Naive thymus-derived CD8-positive, alpha-beta T cell (primary cell): ENCODE data around the gene IL4I1. TPM values are rescaled to one million over a fixed set of nuclear protein-coding genes. Genes with fewer than 3 reads are reported as not detected.
A peak's percentile ranks its signal among the peaks of the same experiment; 100 is the strongest.

ENCODE experiments used
- ATAC-seq, 2 donors: fragments of 150-1000 bp; cut with Tn5 transposase in 1 of 2; sonication (Bioruptor Pico), chemical (Tn5 transposase) in 1 of 2; 1 replicate in 1 of 2; 2 replicates in 1 of 2; pipeline ENCODE4 v1.10.0; 2021; ENCODE audit warnings: mild to moderate bottlenecking in 2 of 2, moderate library complexity in 2 of 2
- POLR2A ChIA-PET: fragments of 350-600 bp; sonication (Branson Sonifier 250); formaldehyde crosslinking; loops from one replicate; lab custom pipeline; 2021; ENCODE audit warnings: antibody characterized with exemption; lab: Charles Lee
- DNase-seq, 10 donors: peaks; one replicate each; pipeline versions ENCODE4 v3.0.0 to v3.0.0-alpha.2; 2020 to 2022
- H3K27ac Mint-ChIP-seq, 10 donors: one replicate each; pipeline ENCODE4 v1.8.0; 2020 to 2022; ENCODE audit warnings: mild to moderate bottlenecking in 10 of 10, mixed read lengths in 10 of 10, moderate library complexity in 4 of 10, inconsistent platforms in 1 of 10
- H3K27me3 Mint-ChIP-seq, 5 donors: one replicate each; pipeline ENCODE4 v1.8.0; 2021 to 2022; ENCODE audit warnings: mixed read lengths in 5 of 5
- H3K36me3 Mint-ChIP-seq, 3 donors: one replicate each; pipeline ENCODE4 v1.8.0; 2020 to 2022; ENCODE audit warnings: mixed read lengths in 3 of 3, mild to moderate bottlenecking in 2 of 3, inconsistent platforms in 1 of 3
- H3K4me1 Mint-ChIP-seq, 4 donors: one replicate each; pipeline ENCODE4 v1.8.0; 2021 to 2022; ENCODE audit warnings: mixed read lengths in 4 of 4
- H3K4me3 Mint-ChIP-seq, 10 donors: one replicate each; pipeline ENCODE4 v1.8.0; 2020 to 2022; ENCODE audit warnings: mild to moderate bottlenecking in 10 of 10, mixed read lengths in 10 of 10, moderate library complexity in 6 of 10, inconsistent platforms in 1 of 10
- H3K9me3 Mint-ChIP-seq, 9 donors: one replicate each; pipeline ENCODE4 v1.8.0; 2020 to 2022; ENCODE audit warnings: mixed read lengths in 9 of 9, mild to moderate bottlenecking in 3 of 9, inconsistent platforms in 1 of 9, moderate library complexity in 1 of 9
- polyA plus RNA-seq, 3 donors: library from polyadenylated mRNA; unstranded; fragments of 300-500 nt; fragmentation: Illumina TruSeq; gene quantifications; one replicate each; pipeline ENCODE4 v1.2.3, GENCODE V29; 2021
- total RNA-seq, 8 experiments: library from RNA in 2 of 8; stranded (reverse) in 2 of 8; gene quantifications; one replicate each; pipeline ENCODE4 v1.2.3 and lab custom pipeline; 2021 to 2026

The IL4I1 gene
- total and polyA plus RNA-seq, 5 experiments from 2014 or later = 0.24 to 1.1 (median 0.26) TPM

- Mint-ChIP-seq H3K4me1 (peaks cover 12 to 19% (median 16%) of the 10 kb centered on the region in 4 donors), H3K36me3 (peaks cover 0 to 57% (median 9%) of the 10 kb centered on the region in 3 donors), H3K4me3 (no peak overlapping the region), H3K27ac (no peak overlapping the region), H3K27me3 (no peaks in the 10 kb centered on the region), H3K9me3 (no peaks in the 10 kb centered on the region)
- ATAC-seq = no peak
- no peak for DNase-seq
- POLR2A ChIA-PET = interaction anchor here (0.7 kb wide), 1 partner anchor 48 kb away, joined by 3 read pairs; the partner anchor contains the start of genes ATF5 and NUP62
Measured at GRCh38 chr19:49881672-49882394, 14.9 kb downstream of the IL4I1 start.

- POLR2A ChIA-PET = no interaction called here
- H3K9me3 Mint-ChIP-seq = no peaks in the 10 kb centered on the region
- H3K36me3 Mint-ChIP-seq = peaks cover 0 to 57% (median 9%) of the 10 kb centered on the region in 3 donors
- no peaks in the 10 kb centered on the region for H3K27me3 Mint-ChIP-seq
- ATAC-seq = no peak
- H3K4me3 Mint-ChIP-seq = no peak overlapping the region
- H3K27ac Mint-ChIP-seq = peak overlapping the region in 1 of 10 donors; percentile 43
- peaks cover 12 to 19% (median 16%) of the 10 kb centered on the region in 4 donors for H3K4me1 Mint-ChIP-seq
- DNase-seq = no peak
Measured at GRCh38 chr19:49881186-49881585, 15.5 kb downstream of the IL4I1 start.

GRCh38 chr19:49880162-49880869 is 16.4 kb downstream of the IL4I1 start:
- H3K36me3 Mint-ChIP-seq = peaks cover 0 to 49% (median 9%) of the 10 kb centered on the region in 3 donors
- no peak for ATAC-seq
- DNase-seq = no peak
- H3K4me3 Mint-ChIP-seq = peak overlapping the region in 1 of 10 donors; percentile 14
- no peaks in the 10 kb centered on the region for H3K9me3 Mint-ChIP-seq
- no peaks in the 10 kb centered on the region for H3K27me3 Mint-ChIP-seq
- H3K4me1 Mint-ChIP-seq = peaks cover 15 to 26% (median 20%) of the 10 kb centered on the region in 4 donors
- H3K27ac Mint-ChIP-seq = no peak overlapping the region
- POLR2A ChIA-PET = interaction anchor here (1.2 kb wide), 1 partner anchor 162 kb away, joined by 4 read pairs; no protein-coding TSS in a partner anchor

- DNase-seq (no peak), ATAC-seq (no peak)
- H3K9me3 Mint-ChIP-seq = no peaks in the 10 kb centered on the region
- H3K27me3 Mint-ChIP-seq = no peaks in the 10 kb centered on the region
- POLR2A ChIA-PET = interaction anchor here (0.6 to 1.2 kb wide), 6 partner anchors 8 to 161 kb away, joined by 3 to 4 read pairs (median 4); partner anchors contain the start of genes PNKP and PTOV1
- peak overlapping the region in 3 of 10 donors; percentile 48 to 73 (median 50) for H3K27ac Mint-ChIP-seq
- peaks cover 15 to 31% (median 21%) of the 10 kb centered on the region in 4 donors for H3K4me1 Mint-ChIP-seq
- H3K36me3 Mint-ChIP-seq = peaks cover 0 to 41% (median 6%) of the 10 kb centered on the region in 3 donors
- H3K4me3 Mint-ChIP-seq = peak overlapping the region in 2 of 10 donors; percentile 7 to 44
Measured at GRCh38 chr19:49879243-49879963, 17.3 kb downstream of the IL4I1 start.

- ATAC-seq (no peak), DNase-seq (no peak)
- Mint-ChIP-seq H3K36me3 (peaks cover 0 to 41% (median 5%) of the 10 kb centered on the region in 3 donors), H3K27me3 (no peaks in the 10 kb centered on the region), H3K27ac (peak overlapping the region in 1 of 10 donors; percentile 48), H3K9me3 (no peaks in the 10 kb centered on the region), H3K4me1 (peaks cover 15 to 31% (median 21%) of the 10 kb centered on the region in 4 donors), H3K4me3 (peak overlapping the region in 2 of 10 donors; percentile 4 to 56)
- POLR2A ChIA-PET = interaction anchor here (1.0 to 1.2 kb wide), 3 partner anchors 11 to 51 kb away, joined by 3 to 4 read pairs (median 4); partner anchors contain the start of genes PNKP and PTOV1
Measured at GRCh38 chr19:49878744-49879070, 18.0 kb downstream of the IL4I1 start.

GRCh38 chr19:49877879-49878743 is 18.6 kb downstream of the IL4I1 start:
- ATAC-seq (peak; percentile 61 to 67), DNase-seq (peak in 9 of 10 donors; percentile 96 to 99 (median 98))
- H3K9me3 Mint-ChIP-seq = no peaks in the 10 kb centered on the region
- peaks cover 15 to 33% (median 21%) of the 10 kb centered on the region in 4 donors for H3K4me1 Mint-ChIP-seq
- no peaks in the 10 kb centered on the region for H3K27me3 Mint-ChIP-seq
- peaks cover 0 to 35% (median under 1%) of the 10 kb centered on the region in 3 donors for H3K36me3 Mint-ChIP-seq
- POLR2A ChIA-PET = interaction anchor here (1.0 to 5.2 kb wide), 19 partner anchors 8 to 311 kb away, joined by 3 to 62 read pairs (median 5); partner anchors contain the start of genes ATF5, FUZ, IL4I1 and IRF3
- no peak overlapping the region for H3K4me3 Mint-ChIP-seq
- no peak overlapping the region for H3K27ac Mint-ChIP-seq

- DNase-seq (peak; percentile 91 to 100 (median 99)), ATAC-seq (peak; percentile 67 to 72)
- H3K36me3 Mint-ChIP-seq = peaks cover 0 to 29% (median 0%) of the 10 kb centered on the region in 3 donors
- POLR2A ChIA-PET = interaction anchor here (0.5 to 5.2 kb wide), 31 partner anchors 9 to 1513 kb away, joined by 3 to 62 read pairs (median 5); partner anchors contain the start of genes AP2A1, ATF5, FUZ and IL4I1
- peaks cover 15 to 33% (median 22%) of the 10 kb centered on the region in 4 donors for H3K4me1 Mint-ChIP-seq
- no peaks in the 10 kb centered on the region for H3K27me3 Mint-ChIP-seq
- H3K27ac Mint-ChIP-seq = no peak within 1 kb of the TSS
- no peaks in the 10 kb centered on the region for H3K9me3 Mint-ChIP-seq
- no peak within 1 kb of the TSS for H3K4me3 Mint-ChIP-seq
Measured at GRCh38 chr19:49877020-49877878, 19.4 kb downstream of the IL4I1 start, which contains the start of the genes AKT1S1 and TBC1D17. AKT1S1 (minus strand) TSS chr19:49877355; CDS start chr19:49873295, 4,060 bp downstream. TBC1D17 (plus strand) TSS chr19:49877702; CDS start chr19:49877724, 22 bp downstream.

- Mint-ChIP-seq H3K9me3 (no peaks in the 10 kb centered on the region), H3K27ac (no peak overlapping the region), H3K4me3 (no peak overlapping the region), H3K4me1 (peaks cover 19 to 39% (median 27%) of the 10 kb centered on the region in 4 donors), H3K27me3 (no peaks in the 10 kb centered on the region), H3K36me3 (peaks cover 0 to 23% (median 0%) of the 10 kb centered on the region in 3 donors)
- peak; percentile 60 to 68 for ATAC-seq
- DNase-seq = peak in 9 of 10 donors; percentile 94 to 99 (median 97)
- POLR2A ChIA-PET = interaction anchor here (0.5 to 5.2 kb wide), 31 partner anchors 9 to 1513 kb away, joined by 3 to 62 read pairs (median 5); partner anchors contain the start of genes AP2A1, ATF5, FUZ and IL4I1
Measured at GRCh38 chr19:49876422-49877019, 20.2 kb downstream of the IL4I1 start.

- Mint-ChIP-seq H3K4me3 (no peak overlapping the region), H3K27ac (no peak overlapping the region), H3K9me3 (no peaks in the 10 kb centered on the region), H3K27me3 (no peaks in the 10 kb centered on the region), H3K4me1 (peaks cover 19 to 39% (median 28%) of the 10 kb centered on the region in 4 donors), H3K36me3 (peaks cover 0 to 20% (median 0%) of the 10 kb centered on the region in 3 donors)
- POLR2A ChIA-PET = interaction anchor here (0.5 to 5.2 kb wide), 20 partner anchors 8 to 1512 kb away, joined by 3 to 62 read pairs (median 6); partner anchors contain the start of genes AP2A1, ATF5, FUZ and MED25
- no peak for ATAC-seq
- peak in 5 of 10 donors; percentile 30 to 84 (median 50) for DNase-seq
Measured at GRCh38 chr19:49875857-49876421, 20.7 kb downstream of the IL4I1 start.
